ENCODE results near the gene DUOX1. TPM values are rescaled to one million over a fixed set of nuclear protein-coding genes. Genes with fewer than 3 reads are reported as not detected.

DUOX1 gene
- total RNA-seq, 1 donor from 2014 or later, result 98.7 TPM

DNA sequence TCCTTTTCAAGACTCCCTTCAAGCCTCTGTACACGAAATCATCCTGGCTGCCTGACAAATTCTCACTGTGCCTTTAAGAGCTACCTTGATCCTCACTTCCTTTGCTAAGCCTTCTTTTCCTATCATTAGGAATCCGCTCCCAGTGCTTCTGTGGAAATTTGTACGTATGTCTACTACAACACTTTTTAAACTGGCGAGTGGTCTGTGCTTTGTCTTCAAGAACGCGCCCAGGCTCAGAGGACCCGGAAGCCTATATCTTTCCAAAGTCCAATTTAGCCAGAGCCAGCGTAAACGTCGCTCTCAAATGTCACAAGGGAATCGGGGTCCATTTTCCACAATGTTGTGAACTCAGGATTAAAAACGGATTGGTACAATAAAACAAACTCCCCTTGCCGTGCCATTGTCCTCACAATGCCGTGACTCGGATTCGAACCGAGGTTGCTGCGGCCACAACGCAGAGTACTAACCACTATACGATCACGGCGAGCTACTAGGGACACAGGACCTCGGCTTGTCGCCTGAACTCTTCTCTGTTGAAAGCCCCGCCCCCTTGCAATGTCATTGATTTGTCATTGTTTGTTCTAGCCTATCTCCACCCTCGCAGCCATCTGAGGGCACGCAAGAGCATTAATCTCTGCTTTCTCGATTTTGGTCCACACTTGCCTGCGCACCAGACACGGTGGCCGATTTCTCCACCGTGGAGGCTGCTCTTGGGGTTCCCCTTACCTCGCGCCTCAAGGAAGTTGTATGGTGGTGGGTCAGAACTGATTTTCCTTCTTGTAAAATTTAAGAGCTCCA lies 70.4 kb downstream of the DUOX1 start:
- TF ChIP-seq POLR2AphosphoS5 (IDR thresholded peaks at IDR 0.05; ENCODE audit: insufficient read depth in 1 of 2, low read depth in 1 of 2), result peak; percentile 90 to 91
- peak in 1 of 2 donors; percentile 88 for TF ChIP-seq POLR2A (IDR thresholded peaks at IDR 0.05)
- TF ChIP-seq CTCF (IDR thresholded peaks at IDR 0.05), result no peak
- H3K27me3 ChIP-seq, result no peaks in the 10 kb centered on the region
- peak overlapping the region; percentile 99 for H3K27ac ChIP-seq
- H3K36me3 ChIP-seq, result no peaks in the 10 kb centered on the region
- DNase-seq (ENCODE audit: extremely low spot score in 2 of 2), result peak in 1 of 2 donors; percentile 99
- peak overlapping the region; percentile 57 to 61 for H3K4me3 ChIP-seq
- intact Hi-C loops (cut with DNase I), result loop anchor here (2.0 kb wide), 1 partner anchor 33 kb away; no protein-coding TSS in a partner anchor
- peaks cover 5% of the 10 kb centered on the region for H3K4me1 ChIP-seq
- H3K9me3 ChIP-seq, result no peaks in the 10 kb centered on the region

GRCh38 chr15:45200799-45201556 lies 71.2 kb downstream of the DUOX1 start:
- Histone ChIP-seq H3K27me3 (no peaks in the 10 kb centered on the region), H3K4me1 (peaks cover 5% of the 10 kb centered on the region), H3K9me3 (no peaks in the 10 kb centered on the region), H3K4me3 (peak overlapping the region; percentile 57 to 61), H3K36me3 (no peaks in the 10 kb centered on the region), H3K27ac (peak overlapping the region; percentile 99)
- intact Hi-C loops (cut with DNase I), result loop anchor here (2.0 kb wide), 1 partner anchor 34 kb away; no protein-coding TSS in a partner anchor
- TF ChIP-seq POLR2AphosphoS5 (IDR thresholded peaks at IDR 0.05; ENCODE audit: insufficient read depth in 1 of 2, low read depth in 1 of 2), result peak in 1 of 2 donors; percentile 75
- TF ChIP-seq POLR2A (IDR thresholded peaks at IDR 0.05), result no peak
- peak in 1 of 2 donors; percentile 94 for DNase-seq (ENCODE audit: extremely low spot score in 2 of 2)

GRCh38 chr15:45201557-45201859 lies 71.7 kb downstream of the DUOX1 start:
- no peaks in the 10 kb centered on the region for H3K9me3 ChIP-seq
- no peak for DNase-seq (ENCODE audit: extremely low spot score in 2 of 2)
- no peak overlapping the region for H3K27ac ChIP-seq
- intact Hi-C loops (cut with DNase I), result loop anchor here (2.0 kb wide), 1 partner anchor 35 kb away; no protein-coding TSS in a partner anchor
- no peaks in the 10 kb centered on the region for H3K36me3 ChIP-seq
- no peak for TF ChIP-seq CTCF (IDR thresholded peaks at IDR 0.05)
- TF ChIP-seq POLR2AphosphoS5 (IDR thresholded peaks at IDR 0.05; ENCODE audit: insufficient read depth in 1 of 2, low read depth in 1 of 2), result no peak
- TF ChIP-seq POLR2A (IDR thresholded peaks at IDR 0.05), result no peak
- no peaks in the 10 kb centered on the region for H3K27me3 ChIP-seq
- peak overlapping the region in 1 of 2 donors; percentile 61 for H3K4me3 ChIP-seq
- peaks cover 5% of the 10 kb centered on the region for H3K4me1 ChIP-seq

DNA sequence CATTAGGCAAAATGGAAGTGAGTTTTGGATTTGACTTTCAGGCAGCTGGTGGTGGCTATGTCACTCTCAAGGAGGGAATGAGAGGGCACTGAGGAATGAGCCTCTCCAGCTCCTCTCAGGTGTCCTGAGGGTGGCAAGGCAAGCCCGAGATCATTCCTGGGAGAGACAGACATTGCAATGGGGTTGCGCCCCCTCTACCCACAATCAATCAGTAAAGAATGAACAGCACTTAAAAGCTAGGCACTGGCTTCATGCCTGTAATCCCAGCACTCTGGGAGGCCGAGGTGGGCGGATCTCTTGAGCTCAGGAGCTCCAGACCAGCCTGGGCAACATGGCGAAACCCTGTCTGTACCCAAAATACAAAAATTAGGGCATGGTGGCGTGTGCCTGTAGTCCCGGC lies 72.1 kb downstream of the DUOX1 start:
- Histone ChIP-seq H3K4me3 (no peak overlapping the region), H3K27me3 (no peaks in the 10 kb centered on the region), H3K27ac (no peak overlapping the region), H3K36me3 (no peaks in the 10 kb centered on the region), H3K9me3 (no peaks in the 10 kb centered on the region), H3K4me1 (peaks cover 5% of the 10 kb centered on the region)
- no peak for DNase-seq (ENCODE audit: extremely low spot score in 2 of 2)
- intact Hi-C loops (cut with DNase I), result loop anchor here (2.0 kb wide), 1 partner anchor 35 kb away; no protein-coding TSS in a partner anchor
- TF ChIP-seq POLR2AphosphoS5 (IDR thresholded peaks at IDR 0.05; ENCODE audit: insufficient read depth in 1 of 2, low read depth in 1 of 2) (no peak), POLR2A (IDR thresholded peaks at IDR 0.05) (no peak), CTCF (IDR thresholded peaks at IDR 0.05) (no peak)

GRCh38 chr15:45203182-45203581 lies 73.4 kb downstream of the DUOX1 start:
- no peak for TF ChIP-seq CTCF (IDR thresholded peaks at IDR 0.05)
- no peak for TF ChIP-seq POLR2A (IDR thresholded peaks at IDR 0.05)
- no peak for TF ChIP-seq POLR2AphosphoS5 (IDR thresholded peaks at IDR 0.05; ENCODE audit: insufficient read depth in 1 of 2, low read depth in 1 of 2)
- intact Hi-C loops (cut with DNase I), result no loop called here

More at GRCh38 chr15:45203182-45203581, 73.4 kb downstream of the DUOX1 start:
- no peak overlapping the region for H3K27ac ChIP-seq
- H3K27me3 ChIP-seq, result no peaks in the 10 kb centered on the region
- H3K4me1 ChIP-seq, result peaks cover 5% of the 10 kb centered on the region
- no peak for DNase-seq (ENCODE audit: extremely low spot score in 2 of 2)
- no peaks in the 10 kb centered on the region for H3K9me3 ChIP-seq
- H3K4me3 ChIP-seq, result no peak overlapping the region
- no peaks in the 10 kb centered on the region for H3K36me3 ChIP-seq
